Measurements from ENCODE around the gene ETV7.

Gene ETV7

GRCh38 chr6:36353411-36353915, 34.0 kb downstream of the ETV7 start:
- Histone ChIP-seq H3K27ac (ENCODE audit: poor library complexity, severe bottlenecking) (no peak overlapping the region), H3K27me3 (ENCODE audit: insufficient read depth, poor library complexity, severe bottlenecking) (no peaks in the 10 kb centered on the region), H3K9me3 (ENCODE audit: severe bottlenecking) (no peaks in the 10 kb centered on the region), H3K4me3 (ENCODE audit: severe bottlenecking) (no peak overlapping the region), H3K36me3 (ENCODE audit: low read depth) (no peaks in the 10 kb centered on the region), H3K4me1 (ENCODE audit: insufficient read depth, poor library complexity, severe bottlenecking) (no peaks in the 10 kb centered on the region)
- ATAC-seq (ENCODE audit: low read depth) (no peak), DNase-seq (ENCODE audit: low spot score) (no peak)
- no peak for TF ChIP-seq CTCF (IDR thresholded peaks at IDR 0.05; ENCODE audit: poor library complexity, severe bottlenecking)

GRCh38 chr6:36352477-36353157, 34.9 kb downstream of the ETV7 start:
- Histone ChIP-seq H3K27ac (ENCODE audit: poor library complexity, severe bottlenecking) (no peak overlapping the region), H3K9me3 (ENCODE audit: severe bottlenecking) (no peaks in the 10 kb centered on the region), H3K4me1 (ENCODE audit: insufficient read depth, poor library complexity, severe bottlenecking) (no peaks in the 10 kb centered on the region)

GRCh38 chr6:36350681-36351571, 36.5 kb downstream of the ETV7 start:
- no peaks in the 10 kb centered on the region for H3K27me3 ChIP-seq (ENCODE audit: insufficient read depth, poor library complexity, severe bottlenecking)
- no peak for DNase-seq (ENCODE audit: low spot score)
- H3K9me3 ChIP-seq (ENCODE audit: severe bottlenecking): no peaks in the 10 kb centered on the region
- TF ChIP-seq CTCF (IDR thresholded peaks at IDR 0.05; ENCODE audit: poor library complexity, severe bottlenecking): no peak
- H3K36me3 ChIP-seq (ENCODE audit: low read depth): no peaks in the 10 kb centered on the region
- H3K27ac ChIP-seq (ENCODE audit: poor library complexity, severe bottlenecking): no peak overlapping the region
- H3K4me1 ChIP-seq (ENCODE audit: insufficient read depth, poor library complexity, severe bottlenecking): no peaks in the 10 kb centered on the region
- no peak for ATAC-seq (ENCODE audit: low read depth)
- no peak overlapping the region for H3K4me3 ChIP-seq (ENCODE audit: severe bottlenecking)

More at GRCh38 chr6:36352477-36353157, 34.9 kb downstream of the ETV7 start:
- Histone ChIP-seq H3K27me3 (ENCODE audit: insufficient read depth, poor library complexity, severe bottlenecking) (no peaks in the 10 kb centered on the region), H3K4me3 (ENCODE audit: severe bottlenecking) (no peak overlapping the region), H3K36me3 (ENCODE audit: low read depth) (no peaks in the 10 kb centered on the region)
- DNase-seq (ENCODE audit: low spot score): no peak
- ATAC-seq (ENCODE audit: low read depth): no peak
- no peak for TF ChIP-seq CTCF (IDR thresholded peaks at IDR 0.05; ENCODE audit: poor library complexity, severe bottlenecking)

GRCh38 chr6:36350082-36350481, 37.4 kb downstream of the ETV7 start:
- Histone ChIP-seq H3K27me3 (ENCODE audit: insufficient read depth, poor library complexity, severe bottlenecking) (no peaks in the 10 kb centered on the region), H3K4me1 (ENCODE audit: insufficient read depth, poor library complexity, severe bottlenecking) (no peaks in the 10 kb centered on the region), H3K9me3 (ENCODE audit: severe bottlenecking) (no peaks in the 10 kb centered on the region), H3K27ac (ENCODE audit: poor library complexity, severe bottlenecking) (no peak overlapping the region), H3K36me3 (ENCODE audit: low read depth) (no peaks in the 10 kb centered on the region), H3K4me3 (ENCODE audit: severe bottlenecking) (no peak overlapping the region)
- ATAC-seq (ENCODE audit: low read depth): no peak
- DNase-seq (ENCODE audit: low spot score): no peak
- TF ChIP-seq CTCF (IDR thresholded peaks at IDR 0.05; ENCODE audit: poor library complexity, severe bottlenecking): no peak
